Stimulated activated CD4-positive, alpha-beta T cell treated with anti-CD3 and anti-CD28 coated beads, Interleukin-15, amount 100 ng/mL, for 1 hour (primary cell): Measurements from ENCODE around the gene OR2AT4.
"Not testable (repeated sequence)": the region's sequence is repeated elsewhere in the genome, so short reads cannot be mapped to it uniquely, and the experiment has no call there.

Experiments
- DNase-seq, 2 donors: peaks; one replicate each; pipeline ENCODE4 v3.0.0-alpha.2; 2020; ENCODE audit warnings: low read depth in 1 of 2, low spot score in 1 of 2

OR2AT4 gene

DNA sequence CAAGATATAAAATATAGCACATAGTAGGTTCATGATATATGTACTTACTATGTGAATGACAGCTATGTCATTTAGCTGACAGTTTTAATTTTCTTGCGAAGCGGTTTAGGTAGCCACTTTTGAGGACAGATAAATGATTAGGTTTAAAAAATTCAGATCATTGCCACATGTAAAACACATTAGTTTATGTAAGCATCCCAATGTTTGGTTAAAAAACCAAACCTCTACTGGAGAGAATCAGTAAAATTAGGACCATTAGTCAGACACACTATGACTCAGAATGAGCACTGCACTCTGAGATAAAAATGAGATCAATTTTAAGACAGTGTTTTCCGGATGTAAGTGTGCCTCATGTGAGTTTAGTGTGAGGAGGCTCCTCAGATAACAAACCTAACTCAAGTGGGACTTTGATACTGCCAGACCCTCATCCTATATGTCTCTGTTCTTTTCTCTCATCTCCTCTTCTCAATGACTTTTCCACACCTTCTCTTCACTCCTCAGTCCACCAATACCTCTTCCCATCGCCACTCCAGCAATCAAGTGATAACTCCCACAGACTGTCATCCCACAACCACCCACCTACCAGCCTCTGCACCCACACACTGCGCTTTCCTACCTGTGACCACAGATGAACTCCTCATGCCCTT is 6.8 kb upstream of the OR2AT4 start:
- no peak for DNase-seq

DNA sequence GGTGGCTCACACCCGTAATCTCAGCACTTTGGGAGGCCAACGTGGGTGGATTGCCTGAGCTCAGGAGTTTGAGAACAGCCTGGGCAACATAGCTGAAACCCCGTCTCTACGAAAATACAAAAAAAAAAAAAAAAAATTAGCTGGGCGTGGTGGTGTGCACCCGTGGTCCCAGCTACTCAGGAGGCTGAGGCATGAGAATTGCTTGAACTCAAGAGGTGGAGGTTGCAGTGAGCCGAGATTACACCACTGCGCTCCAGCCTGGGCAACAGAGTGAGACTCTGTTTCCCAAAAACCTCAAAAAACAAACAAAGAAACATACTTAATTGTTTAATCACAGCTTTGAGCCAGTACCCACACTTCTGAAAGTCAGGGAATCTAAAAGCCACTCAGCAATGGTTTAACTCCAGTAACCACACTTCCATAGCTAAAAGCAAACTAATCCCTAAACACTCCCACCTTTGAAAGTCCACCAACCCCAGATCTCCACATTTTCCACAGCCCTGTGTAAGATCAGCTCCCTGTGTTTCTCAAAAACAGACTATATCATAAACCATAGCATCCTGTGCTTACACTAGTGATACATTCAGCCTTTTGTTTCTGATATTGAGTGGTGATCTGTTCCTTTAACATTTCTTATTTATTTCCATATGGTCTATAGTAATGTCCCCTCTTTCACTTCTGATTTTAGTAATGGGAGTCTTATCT is 4.9 kb upstream of the OR2AT4 start:
- DNase-seq: no peak

GRCh38 chr11:75100314-75100713 is 3.6 kb upstream of the OR2AT4 start:
- no peak for DNase-seq

- no peak for DNase-seq
Measured at GRCh38 chr11:75099635-75100034, 3.0 kb upstream of the OR2AT4 start.

DNA sequence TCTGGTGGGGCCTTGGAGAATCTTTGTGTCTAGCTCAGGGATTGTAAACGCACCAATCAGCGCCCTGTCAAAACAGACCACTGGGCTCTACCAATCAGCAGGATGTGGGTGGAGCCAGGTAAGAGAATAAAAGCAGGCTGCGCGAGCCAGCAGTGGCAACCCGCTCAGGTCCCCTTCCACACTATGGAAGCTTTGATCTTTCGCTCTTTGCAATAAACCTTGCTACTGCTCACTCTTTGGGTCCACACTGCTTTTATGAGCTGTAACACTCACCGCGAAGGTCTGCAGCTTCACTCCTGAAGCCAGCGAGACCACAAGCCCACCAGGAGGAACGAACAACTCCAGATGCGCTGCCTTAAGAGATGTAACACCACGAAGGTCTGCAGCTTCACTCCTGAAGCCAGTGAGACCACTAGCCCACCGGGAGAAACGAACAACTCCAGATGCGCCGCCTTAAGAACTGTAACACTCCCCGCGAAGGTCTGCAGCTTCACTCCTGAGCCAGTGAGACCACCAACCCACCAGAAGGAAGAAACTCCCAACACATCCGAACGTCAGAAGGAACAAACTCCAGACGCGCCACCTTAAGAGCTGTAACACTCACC is 2.3 kb upstream of the OR2AT4 start:
- DNase-seq: not testable (repeated sequence)

DNA sequence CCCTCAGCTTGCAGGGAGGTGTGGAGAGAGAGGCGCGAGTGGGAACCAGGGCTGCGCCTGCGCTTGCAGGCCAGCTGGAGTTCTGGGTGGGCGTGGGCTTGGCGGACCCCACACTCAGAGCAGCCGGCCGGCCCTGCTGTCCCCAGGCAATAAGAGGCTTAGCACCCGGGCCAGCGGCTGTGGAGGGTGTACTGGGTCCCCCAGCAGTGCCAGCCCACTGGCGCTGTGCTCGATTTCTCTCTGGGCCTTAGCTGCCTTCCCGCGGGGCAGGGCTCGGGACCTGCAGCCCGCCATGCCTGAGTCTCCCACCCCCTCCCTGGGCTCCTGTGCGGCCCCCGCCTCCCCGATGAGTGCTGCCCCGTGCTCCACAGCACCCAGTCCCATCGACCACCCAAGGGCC is 1.5 kb upstream of the OR2AT4 start:
- DNase-seq: not testable (repeated sequence)

- no peak for DNase-seq
Measured at GRCh38 chr11:75097173-75097557, 489 bp upstream of the OR2AT4 start.

DNA sequence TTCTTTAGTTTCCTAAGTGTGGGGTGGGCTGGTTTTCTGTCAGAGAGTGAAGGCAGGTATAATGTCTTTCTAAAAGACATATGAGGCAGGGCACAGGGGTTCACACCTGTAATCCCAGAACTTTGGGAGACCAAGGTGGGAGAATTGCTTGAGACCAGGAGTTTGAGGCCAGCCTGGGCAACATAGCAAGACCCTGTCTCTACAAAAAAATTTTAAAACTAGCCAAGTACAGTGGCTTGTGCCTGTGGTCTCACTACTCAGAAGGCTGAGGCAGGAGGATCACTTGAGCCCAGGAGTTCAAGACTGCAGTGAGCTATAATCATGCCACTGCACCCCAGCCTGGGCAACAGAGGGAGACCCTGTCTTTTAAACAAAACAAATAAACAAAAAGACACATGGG is 2.3 kb downstream of the OR2AT4 start:
- not testable (repeated sequence) for DNase-seq

- no peak for DNase-seq
Measured at GRCh38 chr11:75090671-75091177, 6.0 kb downstream of the OR2AT4 start.

DNA sequence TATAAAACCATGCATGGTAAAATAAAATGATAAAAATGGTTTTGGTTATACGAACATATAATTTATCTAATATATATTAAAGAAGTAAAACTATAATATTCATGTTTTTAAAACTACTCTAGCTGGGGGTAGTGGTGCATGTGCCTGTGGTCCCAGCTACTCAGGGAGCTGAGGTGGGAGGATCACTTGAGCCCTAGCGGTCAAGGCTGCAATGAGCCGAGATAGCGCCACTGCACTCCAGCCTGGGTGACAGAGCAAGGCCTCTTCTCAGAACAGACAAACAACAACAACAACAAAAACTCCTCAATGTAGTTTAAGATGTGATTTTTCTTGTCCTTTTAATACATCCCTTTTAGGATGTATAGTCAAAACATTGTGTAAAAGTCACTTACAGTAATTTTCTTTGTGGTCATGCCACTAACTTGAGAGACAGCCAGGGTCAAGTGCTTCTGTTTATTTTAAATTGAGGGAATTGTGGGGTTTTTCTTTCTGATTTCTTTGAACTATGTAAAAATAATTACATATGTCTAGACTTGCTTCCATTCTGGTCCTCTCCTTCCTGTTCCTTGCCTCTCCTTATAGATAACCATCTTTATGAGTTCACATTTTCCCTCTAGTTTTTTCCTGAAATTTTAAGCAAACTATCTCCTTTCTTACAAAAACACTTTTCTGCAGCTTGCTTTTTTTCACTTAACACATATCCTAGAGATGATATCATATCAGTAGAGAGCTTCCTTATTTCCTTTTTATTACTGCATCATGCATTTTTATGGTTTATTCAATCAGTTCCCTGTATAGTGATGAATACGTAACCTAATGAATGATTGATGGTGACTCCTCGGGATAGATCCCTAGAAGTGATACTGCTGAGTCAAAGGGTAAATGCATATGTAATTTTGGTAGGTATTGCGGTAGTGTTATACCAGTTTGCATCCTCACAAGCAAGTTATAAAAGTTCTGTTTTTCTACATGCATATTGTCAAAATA is 9.1 kb downstream of the OR2AT4 start:
- DNase-seq: no peak

- no peak for DNase-seq
Measured at GRCh38 chr11:75084883-75085282, 11.8 kb downstream of the OR2AT4 start.

GRCh38 chr11:75083217-75083605 is 13.5 kb downstream of the OR2AT4 start:
- no peak for DNase-seq

DNA sequence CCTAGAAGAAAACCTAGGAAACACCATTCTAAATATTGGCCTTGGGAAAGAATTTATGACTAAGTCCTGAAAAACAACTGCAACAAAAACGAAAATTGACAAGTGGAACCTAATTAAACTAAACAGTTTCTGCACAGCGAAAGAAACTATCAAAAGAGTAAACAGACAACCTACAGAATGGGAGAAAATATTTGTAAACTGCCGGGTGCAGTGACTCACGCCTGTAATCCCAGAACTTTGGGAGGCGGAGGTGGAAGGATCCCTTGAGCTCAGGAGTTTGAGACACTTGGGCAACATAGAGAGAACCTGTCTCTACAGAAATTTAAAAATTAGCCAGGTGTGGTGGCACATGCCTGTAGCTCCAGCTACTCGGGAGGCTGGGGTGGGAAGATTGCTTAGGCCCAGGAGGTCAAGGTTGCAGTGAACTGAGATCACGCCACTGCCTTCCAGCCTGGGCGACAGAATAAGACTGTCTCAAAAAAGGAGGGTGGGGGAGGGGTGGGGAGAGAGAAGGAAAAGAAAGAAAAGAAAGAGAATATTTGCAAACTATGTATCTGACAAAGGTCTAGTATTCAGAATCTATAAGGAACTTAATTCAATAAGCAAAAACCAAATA is 14.0 kb downstream of the OR2AT4 start:
- DNase-seq: no peak

DNA sequence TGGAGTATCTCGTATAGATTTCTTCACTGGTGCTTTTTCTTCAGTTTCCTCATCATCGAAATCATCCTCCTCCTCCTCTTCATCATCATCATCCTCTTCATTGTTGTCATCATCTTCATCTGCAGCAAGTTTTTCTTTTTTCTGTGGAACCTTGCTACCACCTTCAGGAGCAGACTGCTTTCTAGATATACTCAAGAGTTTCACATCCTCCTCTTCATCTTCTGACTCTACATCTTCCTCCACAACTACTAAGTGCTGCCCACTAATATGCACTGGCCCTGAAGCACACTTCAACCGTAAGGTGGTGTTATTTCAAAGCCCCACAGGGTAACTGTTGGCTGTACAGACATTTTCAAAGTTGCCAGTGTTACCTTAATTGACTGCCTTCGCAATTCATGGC is 17.1 kb downstream of the OR2AT4 start:
- no peak for DNase-seq

DNA sequence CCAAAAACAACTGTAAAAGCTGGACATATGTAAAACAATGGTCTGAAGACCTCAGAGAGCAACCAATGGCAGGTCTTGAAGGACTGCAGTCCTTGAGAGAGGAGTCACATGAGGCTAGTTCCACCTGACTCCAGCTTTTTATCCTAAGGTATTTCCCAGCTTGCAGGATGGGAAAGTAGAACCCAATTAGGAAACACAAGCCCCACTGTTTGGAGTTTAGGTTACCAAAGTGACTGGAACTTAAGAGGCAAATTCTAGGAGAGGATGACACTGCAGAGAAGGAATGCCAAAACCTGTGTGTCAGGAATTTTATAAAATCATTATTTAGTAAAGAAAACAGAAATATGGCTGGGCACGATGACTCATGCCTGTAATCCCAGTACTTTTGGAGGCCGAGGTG is 18.4 kb downstream of the OR2AT4 start:
- DNase-seq: no peak

- DNase-seq: no peak
Measured at GRCh38 chr11:75077316-75077715, 19.4 kb downstream of the OR2AT4 start.

- DNase-seq: no peak
Measured at GRCh38 chr11:75076671-75077070, 20.0 kb downstream of the OR2AT4 start.

- DNase-seq: no peak
Measured at GRCh38 chr11:75073459-75074190, 23.1 kb downstream of the OR2AT4 start.

DNA sequence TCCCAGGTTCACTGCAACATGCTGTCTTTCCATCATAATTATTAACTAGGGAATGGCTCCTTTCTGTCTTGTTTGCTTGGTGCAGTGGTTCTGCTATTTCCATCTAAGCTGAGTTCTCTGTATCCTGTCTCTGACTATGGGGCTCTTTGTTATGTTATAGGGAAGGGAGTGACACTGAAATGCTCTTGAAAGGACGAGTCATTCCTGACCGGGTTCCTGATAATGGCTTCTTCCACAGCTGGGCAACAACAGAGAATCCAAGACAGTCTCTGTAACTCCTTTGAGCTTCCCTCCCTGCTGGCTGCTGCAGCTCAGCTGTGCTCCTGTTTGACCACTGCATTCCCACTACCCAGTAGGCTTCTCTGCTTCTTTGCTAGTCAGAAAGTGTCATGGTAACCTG is 24.1 kb downstream of the OR2AT4 start:
- no peak for DNase-seq

- no peak for DNase-seq
Measured at GRCh38 chr11:75069473-75069872, 27.2 kb downstream of the OR2AT4 start.
